HepG2 (cell line): ENCODE measurements around the gene XAF1. TPM values are rescaled to one million over a fixed set of nuclear protein-coding genes. Genes with fewer than 3 reads are reported as not detected.
A peak's percentile ranks its signal among the peaks of the same experiment; 100 is the strongest.

ENCODE experiments used
- ARID2 ChIP-seq: sonication (generic); formaldehyde crosslinking; IDR thresholded peaks from 2 replicates; pipeline ENCODE4 v1.8.1; 2022; ENCODE audit warnings: mild to moderate bottlenecking, missing genetic modification reagents, borderline replicate concordance
- GTF3A ChIP-seq: sonication (generic); formaldehyde crosslinking; conservative IDR thresholded peaks from 2 replicates; pipeline ENCODE4 v1.4.0; 2020; ENCODE audit warnings: mild to moderate bottlenecking, missing genetic modification reagents
- HMG20A ChIP-seq: IDR thresholded peaks from 2 replicates; pipeline ENCODE4 v1.6.1; 2016; ENCODE audit warnings: borderline replicate concordance
- ISX ChIP-seq: sonication (generic); formaldehyde crosslinking; conservative IDR thresholded peaks from 2 replicates; pipeline ENCODE4 v1.5.0; 2020; ENCODE audit warnings: missing genetic modification reagents
- JARID2 ChIP-seq: sonication (generic); formaldehyde crosslinking; IDR thresholded peaks from 2 replicates; pipeline ENCODE4 v1.8.1; 2023; ENCODE audit warnings: missing genetic modification reagents, inconsistent platforms; ENCODE audit not compliant: insufficient replicate concordance
- KLF13 ChIP-seq: sonication (generic); formaldehyde crosslinking; IDR thresholded peaks from 2 replicates; pipeline ENCODE4 v1.4.0; 2020; ENCODE audit warnings: mild to moderate bottlenecking, missing genetic modification reagents
- KMT2B ChIP-seq: IDR thresholded peaks from 2 replicates; pipeline ENCODE4 v1.6.1; 2016; ENCODE audit warnings: missing genetic modification reagents, missing compliant biosample characterization
- MXD3 ChIP-seq: IDR thresholded peaks from 2 replicates; pipeline ENCODE4 v1.6.1; 2016; ENCODE audit warnings: mild to moderate bottlenecking, missing biosample characterization, missing genetic modification reagents
- NFIB ChIP-seq: sonication (generic); formaldehyde crosslinking; IDR thresholded peaks from 2 replicates; pipeline ENCODE4 v1.9.0; 2021; ENCODE audit warnings: missing genetic modification reagents, mild to moderate bottlenecking, borderline replicate concordance
- NR2F6 ChIP-seq, 2 experiments: IDR thresholded peaks; 2 replicates each; pipeline ENCODE4 v1.6.1; 2016; ENCODE audit warnings: antibody characterized with exemption in 1 of 2, mild to moderate bottlenecking in 1 of 2
- TEAD3 ChIP-seq: optimal IDR thresholded peaks from 2 replicates; pipeline ENCODE3; 2016; ENCODE audit warnings: borderline replicate concordance
- XRCC5 ChIP-seq: fragments of 200-400 bp; formaldehyde crosslinking; optimal IDR thresholded peaks from 2 replicates; pipeline ENCODE3; 2017; ENCODE audit warnings: mild to moderate bottlenecking, low read length
- ZBTB46 ChIP-seq: sonication (generic); formaldehyde crosslinking; IDR thresholded peaks from 2 replicates; pipeline ENCODE4 v1.4.0; 2020; ENCODE audit warnings: mild to moderate bottlenecking, missing genetic modification reagents, borderline replicate concordance
- ZFP62 ChIP-seq: sonication (generic); formaldehyde crosslinking; IDR thresholded peaks from 2 replicates; pipeline ENCODE4 v1.4.0; 2020; ENCODE audit warnings: missing genetic modification reagents
- ZNF101 ChIP-seq: sonication (generic); formaldehyde crosslinking; IDR thresholded peaks from 2 replicates; pipeline ENCODE4 v1.4.0; 2020; ENCODE audit warnings: mild to moderate bottlenecking, low read depth, missing genetic modification reagents, borderline replicate concordance
- ZNF335 ChIP-seq: sonication (generic); formaldehyde crosslinking; IDR thresholded peaks from 2 replicates; pipeline ENCODE4 v1.4.0; 2020; ENCODE audit warnings: missing genetic modification reagents
- ZNF382 ChIP-seq: sonication (generic); formaldehyde crosslinking; IDR thresholded peaks from 2 replicates; pipeline ENCODE4 v1.5.0; 2020; ENCODE audit warnings: missing genetic modification reagents, mild to moderate bottlenecking, borderline replicate concordance
- ZNF552 ChIP-seq: sonication (generic); formaldehyde crosslinking; IDR thresholded peaks from 2 replicates; pipeline ENCODE4 v1.9.0; 2022; ENCODE audit warnings: missing genetic modification reagents, mild to moderate bottlenecking, borderline replicate concordance
- ZNF710 ChIP-seq: sonication (generic); formaldehyde crosslinking; IDR thresholded peaks from 2 replicates; pipeline ENCODE4 v1.5.0; 2020; ENCODE audit warnings: mild to moderate bottlenecking, missing genetic modification reagents, borderline replicate concordance
- polyA plus RNA-seq, 8 experiments: library from polyadenylated mRNA; depleted of rRNA in 3 of 8; stranded (reverse) in 7 of 8; unstranded in 1 of 8; fragments of >200 nt; fragmentation: Illumina TruSeq in 4 of 8; extraction: Trizol in 4 of 8; gene quantifications; 2 replicates each; pipeline versions ENCODE4 v1.2.1 to v1.2.3, GENCODE V29; 2011 to 2016; ENCODE audit warnings: low read depth in 4 of 8, missing spikeins in 1 of 8, mixed read lengths in 1 of 8; ENCODE audit not compliant: insufficient read depth in 1 of 8
- total RNA-seq, 5 experiments: library from RNA; depleted of rRNA; stranded (reverse); fragments of >200 nt; fragmentation: Illumina TruSeq; extraction: Trizol; gene quantifications; 2 replicates each; pipeline ENCODE4 v1.2.3, GENCODE V29; 2016; ENCODE audit warnings: low read depth in 1 of 5
- TF ChIP-seq, protein P1 (sequence below): sonication (generic); formaldehyde crosslinking; IDR thresholded peaks from 2 replicates; pipeline ENCODE4 v1.4.0; 2020; ENCODE audit warnings: missing genetic modification reagents
- TF ChIP-seq, protein P2 (sequence below): fragments of 450-650 bp; IDR thresholded peaks from 2 replicates; pipeline ENCODE4 v1.6.1; 2017; ENCODE audit warnings: mild to moderate bottlenecking

Gene XAF1
- total and polyA plus RNA-seq, 2 of the 13 experiments (the other 11 are each of a cell fraction or from before 2014, with no cell fraction given): 1.2 to 2.4 TPM

DNA sequence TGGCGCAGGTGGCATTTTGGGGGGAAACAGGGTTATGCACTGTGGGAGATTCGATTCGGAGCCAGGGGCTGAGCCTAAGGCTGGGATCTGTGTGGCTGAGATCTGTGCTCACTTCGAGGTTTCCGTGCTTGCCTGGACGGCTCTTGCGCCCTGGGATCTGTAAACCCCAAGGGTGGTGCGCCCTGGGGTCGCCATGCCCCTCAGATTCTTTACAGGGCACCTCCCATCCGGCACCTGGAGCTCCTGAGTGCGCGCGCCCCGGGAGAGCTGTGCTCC, 43.1 kb upstream of the XAF1 start (continued):
- peak; percentile 56; the same call in 1 of the 2 replicates for TF ChIP-seq GTF3A (CRISPR knock-in tag)
- no peak for TF ChIP-seq MXD3 (CRISPR knock-in tag)
- TF ChIP-seq, protein P1, sequence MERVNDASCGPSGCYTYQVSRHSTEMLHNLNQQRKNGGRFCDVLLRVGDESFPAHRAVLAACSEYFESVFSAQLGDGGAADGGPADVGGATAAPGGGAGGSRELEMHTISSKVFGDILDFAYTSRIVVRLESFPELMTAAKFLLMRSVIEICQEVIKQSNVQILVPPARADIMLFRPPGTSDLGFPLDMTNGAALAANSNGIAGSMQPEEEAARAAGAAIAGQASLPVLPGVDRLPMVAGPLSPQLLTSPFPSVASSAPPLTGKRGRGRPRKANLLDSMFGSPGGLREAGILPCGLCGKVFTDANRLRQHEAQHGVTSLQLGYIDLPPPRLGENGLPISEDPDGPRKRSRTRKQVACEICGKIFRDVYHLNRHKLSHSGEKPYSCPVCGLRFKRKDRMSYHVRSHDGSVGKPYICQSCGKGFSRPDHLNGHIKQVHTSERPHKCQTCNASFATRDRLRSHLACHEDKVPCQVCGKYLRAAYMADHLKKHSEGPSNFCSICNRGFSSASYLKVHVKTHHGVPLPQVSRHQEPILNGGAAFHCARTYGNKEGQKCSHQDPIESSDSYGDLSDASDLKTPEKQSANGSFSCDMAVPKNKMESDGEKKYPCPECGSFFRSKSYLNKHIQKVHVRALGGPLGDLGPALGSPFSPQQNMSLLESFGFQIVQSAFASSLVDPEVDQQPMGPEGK (CRISPR knock-in tag): no peak
- TF ChIP-seq NFIB: peak; percentile 89; the same call in 1 of the 2 replicates
- TF ChIP-seq KMT2B (CRISPR knock-in tag): no peak; the same call in 1 of the 2 replicates
- 0 out of 2 replicates have a peak, but pooled peaks have one; percentile 6 for TF ChIP-seq ZBTB46 (CRISPR knock-in tag)
- TF ChIP-seq, protein P2, sequence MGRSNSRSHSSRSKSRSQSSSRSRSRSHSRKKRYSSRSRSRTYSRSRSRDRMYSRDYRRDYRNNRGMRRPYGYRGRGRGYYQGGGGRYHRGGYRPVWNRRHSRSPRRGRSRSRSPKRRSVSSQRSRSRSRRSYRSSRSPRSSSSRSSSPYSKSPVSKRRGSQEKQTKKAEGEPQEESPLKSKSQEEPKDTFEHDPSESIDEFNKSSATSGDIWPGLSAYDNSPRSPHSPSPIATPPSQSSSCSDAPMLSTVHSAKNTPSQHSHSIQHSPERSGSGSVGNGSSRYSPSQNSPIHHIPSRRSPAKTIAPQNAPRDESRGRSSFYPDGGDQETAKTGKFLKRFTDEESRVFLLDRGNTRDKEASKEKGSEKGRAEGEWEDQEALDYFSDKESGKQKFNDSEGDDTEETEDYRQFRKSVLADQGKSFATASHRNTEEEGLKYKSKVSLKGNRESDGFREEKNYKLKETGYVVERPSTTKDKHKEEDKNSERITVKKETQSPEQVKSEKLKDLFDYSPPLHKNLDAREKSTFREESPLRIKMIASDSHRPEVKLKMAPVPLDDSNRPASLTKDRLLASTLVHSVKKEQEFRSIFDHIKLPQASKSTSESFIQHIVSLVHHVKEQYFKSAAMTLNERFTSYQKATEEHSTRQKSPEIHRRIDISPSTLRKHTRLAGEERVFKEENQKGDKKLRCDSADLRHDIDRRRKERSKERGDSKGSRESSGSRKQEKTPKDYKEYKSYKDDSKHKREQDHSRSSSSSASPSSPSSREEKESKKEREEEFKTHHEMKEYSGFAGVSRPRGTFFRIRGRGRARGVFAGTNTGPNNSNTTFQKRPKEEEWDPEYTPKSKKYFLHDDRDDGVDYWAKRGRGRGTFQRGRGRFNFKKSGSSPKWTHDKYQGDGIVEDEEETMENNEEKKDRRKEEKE: no peak
- no peak for TF ChIP-seq HMG20A (CRISPR knock-in tag)
- TF ChIP-seq XRCC5: no peak
- TF ChIP-seq ZFP62 (CRISPR knock-in tag): no peak
- TF ChIP-seq NR2F6 (IDR thresholded peaks at IDR 0.05): no peak
- TF ChIP-seq NR2F6 (CRISPR knock-in tag; IDR thresholded peaks at IDR 0.05): no peak
- no peak for TF ChIP-seq JARID2 (CRISPR knock-in tag)
- TF ChIP-seq ARID2 (CRISPR knock-in tag): no peak
- TF ChIP-seq ISX: 0 out of 2 replicates have a peak, but pooled peaks have one; percentile 13
- no peak for TF ChIP-seq ZNF552 (CRISPR knock-in tag)
- TF ChIP-seq ZNF101: 0 out of 2 replicates have a peak, but pooled peaks have one; percentile 61
- no peak for TF ChIP-seq ZNF710 (CRISPR knock-in tag)
- no peak for TF ChIP-seq TEAD3 (CRISPR knock-in tag)
- no peak for TF ChIP-seq ZNF335 (CRISPR knock-in tag)
- TF ChIP-seq KLF13 (CRISPR knock-in tag): no peak
- TF ChIP-seq ZNF382 (CRISPR knock-in tag): no peak
